GM12865 (cell line): ENCODE measurements around the gene ZBED5.
"Not testable (repeated sequence)": the region's sequence is repeated elsewhere in the genome, so short reads cannot be mapped to it uniquely, and the experiment has no call there.

Experiments
- DNase-seq: peaks from one replicate; pipeline ENCODE4 v3.0.0; 2010; ENCODE audit warnings: low read depth
- H3K4me3 ChIP-seq: 2 replicates; pipeline ENCODE4 v1.5.1; 2011; ENCODE audit warnings: mild to moderate bottlenecking, low read depth, low read length, control low read depth
- TF ChIP-seq, protein P1 (sequence below): IDR thresholded peaks from 2 replicates; pipeline ENCODE4 v1.5.1; 2011; ENCODE audit warnings: low read length, control low read depth, low read depth, inconsistent platforms; ENCODE audit not compliant: insufficient read depth; ENCODE audit errors: missing control alignments

Gene ZBED5

DNA sequence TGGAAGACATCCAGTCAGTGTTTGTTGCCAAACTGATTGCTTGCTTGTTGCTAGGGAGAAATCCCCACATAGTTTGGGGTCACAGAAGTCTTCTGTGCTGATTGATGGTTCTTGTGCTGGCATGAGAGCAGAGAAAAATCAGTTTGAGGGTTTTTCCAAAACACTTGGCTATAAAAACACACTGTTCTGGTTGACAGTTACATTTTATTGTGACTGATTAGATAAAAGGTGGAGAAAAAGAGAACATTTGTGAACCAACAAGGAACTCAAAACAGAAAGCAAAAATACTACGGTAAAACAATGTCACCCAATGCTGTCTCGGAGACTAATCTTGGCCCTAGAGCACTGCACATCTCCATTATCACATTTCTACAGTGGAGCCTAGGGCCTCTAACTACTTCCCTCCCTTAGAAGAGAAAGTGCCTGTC, 34.7 kb downstream of the ZBED5 start:
- no peak for DNase-seq
- TF ChIP-seq, protein P1, sequence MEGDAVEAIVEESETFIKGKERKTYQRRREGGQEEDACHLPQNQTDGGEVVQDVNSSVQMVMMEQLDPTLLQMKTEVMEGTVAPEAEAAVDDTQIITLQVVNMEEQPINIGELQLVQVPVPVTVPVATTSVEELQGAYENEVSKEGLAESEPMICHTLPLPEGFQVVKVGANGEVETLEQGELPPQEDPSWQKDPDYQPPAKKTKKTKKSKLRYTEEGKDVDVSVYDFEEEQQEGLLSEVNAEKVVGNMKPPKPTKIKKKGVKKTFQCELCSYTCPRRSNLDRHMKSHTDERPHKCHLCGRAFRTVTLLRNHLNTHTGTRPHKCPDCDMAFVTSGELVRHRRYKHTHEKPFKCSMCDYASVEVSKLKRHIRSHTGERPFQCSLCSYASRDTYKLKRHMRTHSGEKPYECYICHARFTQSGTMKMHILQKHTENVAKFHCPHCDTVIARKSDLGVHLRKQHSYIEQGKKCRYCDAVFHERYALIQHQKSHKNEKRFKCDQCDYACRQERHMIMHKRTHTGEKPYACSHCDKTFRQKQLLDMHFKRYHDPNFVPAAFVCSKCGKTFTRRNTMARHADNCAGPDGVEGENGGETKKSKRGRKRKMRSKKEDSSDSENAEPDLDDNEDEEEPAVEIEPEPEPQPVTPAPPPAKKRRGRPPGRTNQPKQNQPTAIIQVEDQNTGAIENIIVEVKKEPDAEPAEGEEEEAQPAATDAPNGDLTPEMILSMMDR, result no peak
- H3K4me3 ChIP-seq, result no peak overlapping the region

DNA sequence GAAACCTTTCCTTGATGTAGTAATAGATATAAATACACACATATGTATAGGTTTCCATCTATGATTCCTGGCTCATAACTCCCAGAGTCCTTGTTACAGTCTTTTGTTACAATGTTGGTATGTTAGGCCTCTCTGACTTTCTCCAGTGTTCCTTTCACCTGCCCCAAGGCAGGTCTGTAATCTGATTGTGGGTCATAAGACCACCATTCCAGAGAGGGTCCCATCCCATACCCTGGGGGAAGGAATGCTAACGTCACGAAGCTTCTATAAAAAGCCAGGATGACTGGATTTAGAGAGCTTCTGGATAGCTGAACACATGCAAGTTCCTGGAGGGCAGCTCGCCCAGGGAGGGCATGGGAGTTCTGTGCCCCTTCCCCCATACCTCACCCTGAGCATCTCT, 35.4 kb downstream of the ZBED5 start:
- not testable (repeated sequence) for H3K4me3 ChIP-seq, DNase-seq

DNA sequence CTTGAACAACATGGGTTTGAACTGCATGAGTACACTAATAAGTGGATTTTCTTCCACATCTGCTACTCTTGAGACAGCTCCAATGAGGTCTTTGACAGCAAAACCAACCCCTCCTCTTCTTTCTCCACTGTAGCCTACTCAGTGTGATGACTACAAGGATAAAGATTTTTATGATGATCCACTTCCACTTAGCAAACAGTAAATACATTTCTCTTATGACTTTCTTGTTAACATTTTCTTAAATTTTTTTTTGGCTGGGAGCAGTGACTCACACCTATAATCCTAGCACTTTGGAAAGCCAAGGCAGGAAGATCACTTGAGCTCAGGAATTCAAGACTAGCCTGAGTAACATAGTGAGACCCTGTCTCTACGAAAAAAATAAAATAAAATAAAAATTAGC, 39.3 kb downstream of the ZBED5 start:
- TF ChIP-seq, protein P1, result no peak
- no peak overlapping the region for H3K4me3 ChIP-seq
- DNase-seq, result no peak

DNA sequence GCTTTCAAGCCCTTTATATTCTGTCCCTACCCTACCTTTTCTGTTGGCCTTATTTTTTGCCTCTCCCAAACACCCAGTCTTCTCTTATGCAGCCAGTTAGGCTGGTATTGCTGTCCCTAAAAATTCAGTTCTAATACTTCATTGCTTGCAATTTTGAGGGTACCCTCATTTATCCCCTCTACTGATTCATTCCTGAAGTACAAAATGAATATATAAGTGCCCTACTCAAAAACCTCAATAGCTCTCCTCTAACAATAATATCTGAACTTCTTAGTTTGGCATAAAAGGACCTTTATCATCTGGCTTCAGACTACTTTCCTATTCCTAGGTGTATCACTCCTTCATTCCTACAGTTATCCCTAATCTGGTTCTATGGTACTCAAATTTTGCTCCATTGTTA, 43.9 kb downstream of the ZBED5 start:
- TF ChIP-seq, protein P1, result no peak
- H3K4me3 ChIP-seq, result no peak overlapping the region

DNA sequence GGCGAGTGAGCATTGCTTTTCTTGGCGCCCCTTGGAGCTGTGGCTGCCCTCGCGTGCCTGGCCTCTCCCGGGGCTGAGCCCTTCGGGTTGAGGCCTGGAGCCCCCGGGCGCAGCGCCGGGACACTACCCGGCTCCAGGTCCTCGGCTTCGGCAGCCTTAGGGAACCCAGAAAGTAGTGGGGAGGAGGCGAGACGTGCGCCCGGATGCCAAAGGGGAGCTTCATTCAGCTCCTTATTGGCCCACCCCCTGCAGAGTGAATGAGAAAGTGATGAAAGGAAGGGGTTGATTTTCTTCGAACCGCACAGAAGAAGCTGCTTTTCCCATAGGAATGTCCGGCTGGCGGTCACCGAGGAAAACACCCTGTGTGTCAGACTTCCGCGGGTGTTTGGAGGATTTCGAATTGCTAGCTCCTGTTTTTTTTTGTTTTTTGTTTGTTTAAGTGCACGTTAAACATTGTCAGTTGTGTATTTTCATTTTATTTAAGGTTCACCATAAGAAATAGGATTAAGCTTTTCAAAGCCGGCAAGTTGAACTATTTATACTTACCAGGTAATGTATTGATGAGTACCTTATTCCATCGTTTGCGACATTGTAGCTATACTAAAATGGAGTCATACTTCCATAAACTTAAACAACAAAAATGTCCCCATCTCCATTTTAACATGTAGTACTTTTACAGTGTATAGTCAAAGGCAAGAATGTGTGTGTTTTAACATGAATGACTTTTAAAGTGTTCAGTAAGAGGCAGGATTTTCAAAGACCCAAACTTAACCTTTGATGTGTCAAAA, 48.3 kb downstream of the ZBED5 start:
- TF ChIP-seq, protein P1, result no peak
- H3K4me3 ChIP-seq, result peak overlapping the region; percentile 61
- DNase-seq, result peak; percentile 64

More for the DNA sequence above, 43.9 kb downstream of the ZBED5 start:
- no peak for DNase-seq

DNA sequence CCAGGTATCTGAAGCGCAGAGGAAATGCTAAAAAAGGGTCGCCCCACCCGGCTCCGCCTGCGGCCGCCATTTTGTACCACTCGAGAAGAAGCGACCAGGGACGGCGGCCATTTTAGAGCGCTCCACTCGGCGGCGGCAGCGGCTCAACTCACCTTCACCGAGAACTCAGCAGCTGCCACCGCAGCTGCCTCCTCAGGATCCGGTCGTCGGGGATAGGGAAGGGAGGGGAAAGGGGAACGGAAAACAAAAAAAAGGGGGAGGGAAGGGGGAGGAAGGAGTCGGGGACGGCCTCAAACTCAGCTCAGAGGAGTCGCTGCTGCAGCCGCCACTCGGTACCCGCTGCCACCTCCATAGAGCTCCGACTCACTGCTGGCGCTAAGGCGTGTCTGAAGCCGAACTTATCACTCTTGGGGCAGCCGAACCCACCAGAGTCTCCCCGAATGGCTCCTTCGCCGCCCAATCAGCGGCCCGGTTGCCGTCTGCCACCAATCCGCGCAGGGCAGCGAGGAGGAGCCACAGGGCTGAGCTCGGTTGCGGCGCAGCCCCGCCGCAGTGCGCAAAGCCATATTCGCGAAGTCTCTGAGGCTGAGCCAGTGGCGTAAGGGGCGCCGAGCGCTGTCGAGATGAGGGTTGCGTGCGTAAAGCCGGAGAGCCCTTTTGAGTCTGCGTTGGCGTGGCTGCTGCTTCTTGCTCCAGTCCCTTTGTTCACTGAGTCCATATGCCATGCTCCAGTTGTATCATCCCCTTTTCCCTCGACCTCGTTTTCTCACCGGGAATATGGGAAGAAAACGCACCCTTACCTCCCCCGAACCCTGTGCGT, 49.1 kb downstream of the ZBED5 start, which contains the start of gene EIF4G2:
Gene EIF4G2, minus strand, starts transcription at position 374 of the 820 bp plus-strand sequence.
- peak within 1 kb of the TSS; percentile 81 for H3K4me3 ChIP-seq
- DNase-seq, result peak; percentile 99
- TF ChIP-seq, protein P1, result no peak

DNA sequence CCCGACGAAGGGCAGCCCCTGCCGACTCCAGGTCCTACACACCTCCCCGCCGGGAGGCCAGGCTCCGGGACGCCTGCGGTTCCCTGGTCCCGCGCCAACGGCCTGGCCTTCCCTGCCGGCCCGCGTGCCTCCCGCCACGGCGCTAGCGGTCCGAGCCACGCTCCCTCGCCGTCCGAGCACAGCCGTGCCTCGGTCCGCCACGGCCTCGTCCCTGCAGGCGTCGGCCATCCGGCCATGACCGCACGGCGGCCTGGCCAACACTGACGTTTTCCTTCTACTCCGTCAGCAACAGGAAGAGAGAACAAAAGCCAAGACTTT, 49.7 kb downstream of the ZBED5 start:
- TF ChIP-seq, protein P1, result no peak
- peak overlapping the region; percentile 81 for H3K4me3 ChIP-seq
- no peak for DNase-seq
